VCaP (cell line): ENCODE data around the gene KCND3.

ENCODE experiments used
- H3K27ac ChIP-seq: fragments of 450-650 bp; 2 replicates; pipeline ENCODE4 v1.5.1; 2017
- TF ChIP-seq, protein P1 (sequence below): fragments of 450-650 bp; conservative IDR thresholded peaks from 2 replicates; pipeline ENCODE4 v1.5.1; 2017; ENCODE audit warnings: mild to moderate bottlenecking, moderate library complexity

The KCND3 gene

DNA sequence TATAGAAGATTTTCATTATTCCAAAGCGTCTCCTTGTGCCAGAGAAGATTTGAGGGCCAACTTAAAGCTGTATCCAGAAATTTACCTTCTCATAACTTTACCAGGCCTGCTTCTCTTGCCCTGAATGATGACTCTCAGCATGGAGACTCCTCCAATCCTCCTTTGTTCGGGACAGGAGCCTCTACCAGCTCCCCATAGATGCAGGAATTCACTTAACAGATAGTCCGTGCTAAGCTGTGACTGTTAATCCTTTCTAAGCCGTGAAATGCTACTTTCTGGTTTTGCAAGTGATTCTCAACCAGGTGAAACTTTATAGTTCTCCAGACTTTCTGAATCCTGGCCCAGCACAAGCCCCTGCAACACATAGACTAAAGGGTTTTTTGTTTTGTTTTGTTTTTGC is 31.8 kb upstream of the KCND3 start:
- TF ChIP-seq, protein P1, sequence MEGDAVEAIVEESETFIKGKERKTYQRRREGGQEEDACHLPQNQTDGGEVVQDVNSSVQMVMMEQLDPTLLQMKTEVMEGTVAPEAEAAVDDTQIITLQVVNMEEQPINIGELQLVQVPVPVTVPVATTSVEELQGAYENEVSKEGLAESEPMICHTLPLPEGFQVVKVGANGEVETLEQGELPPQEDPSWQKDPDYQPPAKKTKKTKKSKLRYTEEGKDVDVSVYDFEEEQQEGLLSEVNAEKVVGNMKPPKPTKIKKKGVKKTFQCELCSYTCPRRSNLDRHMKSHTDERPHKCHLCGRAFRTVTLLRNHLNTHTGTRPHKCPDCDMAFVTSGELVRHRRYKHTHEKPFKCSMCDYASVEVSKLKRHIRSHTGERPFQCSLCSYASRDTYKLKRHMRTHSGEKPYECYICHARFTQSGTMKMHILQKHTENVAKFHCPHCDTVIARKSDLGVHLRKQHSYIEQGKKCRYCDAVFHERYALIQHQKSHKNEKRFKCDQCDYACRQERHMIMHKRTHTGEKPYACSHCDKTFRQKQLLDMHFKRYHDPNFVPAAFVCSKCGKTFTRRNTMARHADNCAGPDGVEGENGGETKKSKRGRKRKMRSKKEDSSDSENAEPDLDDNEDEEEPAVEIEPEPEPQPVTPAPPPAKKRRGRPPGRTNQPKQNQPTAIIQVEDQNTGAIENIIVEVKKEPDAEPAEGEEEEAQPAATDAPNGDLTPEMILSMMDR: no peak
- no peak overlapping the region for H3K27ac ChIP-seq

DNA sequence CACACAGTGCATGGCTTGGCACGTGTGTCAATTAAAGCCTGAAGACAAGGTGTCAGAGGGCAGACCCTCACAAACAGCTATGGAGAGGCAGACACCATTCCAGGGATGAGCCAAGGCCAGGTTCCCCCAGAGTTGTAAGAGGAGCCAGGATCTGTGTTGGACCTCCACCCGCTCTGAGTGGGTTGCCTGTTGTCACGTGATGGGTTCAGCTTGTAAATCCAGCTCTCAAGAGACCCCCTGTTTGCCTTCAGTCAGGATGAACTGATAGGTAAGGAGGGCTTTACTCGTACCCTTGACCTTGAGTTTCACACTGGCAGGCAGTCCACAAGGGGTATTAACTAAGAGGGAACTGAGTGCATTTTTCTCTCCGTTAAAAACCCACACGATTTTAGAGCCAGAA is 27.7 kb upstream of the KCND3 start:
- H3K27ac ChIP-seq: no peak overlapping the region
- TF ChIP-seq, protein P1: no peak

DNA sequence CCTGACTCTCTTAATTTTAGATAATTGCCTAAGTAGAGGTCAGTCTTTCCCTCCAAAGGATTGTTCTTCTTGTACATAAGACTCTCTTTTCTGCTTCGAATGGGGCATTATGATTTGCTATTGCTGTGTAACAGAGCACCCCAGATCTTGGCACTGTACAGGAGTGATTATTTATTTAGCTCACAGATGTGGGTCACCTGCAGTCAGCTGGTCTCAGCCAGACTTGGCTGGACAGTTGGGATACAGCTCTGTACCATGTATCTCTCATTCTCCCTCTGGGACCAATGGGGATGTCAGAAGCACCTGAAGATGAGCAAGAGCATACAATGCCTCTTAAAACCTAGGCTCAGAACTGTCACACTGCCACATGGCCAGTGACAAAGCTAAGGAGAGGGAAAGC is 23.4 kb upstream of the KCND3 start:
- no peak overlapping the region for H3K27ac ChIP-seq
- TF ChIP-seq, protein P1: no peak

DNA sequence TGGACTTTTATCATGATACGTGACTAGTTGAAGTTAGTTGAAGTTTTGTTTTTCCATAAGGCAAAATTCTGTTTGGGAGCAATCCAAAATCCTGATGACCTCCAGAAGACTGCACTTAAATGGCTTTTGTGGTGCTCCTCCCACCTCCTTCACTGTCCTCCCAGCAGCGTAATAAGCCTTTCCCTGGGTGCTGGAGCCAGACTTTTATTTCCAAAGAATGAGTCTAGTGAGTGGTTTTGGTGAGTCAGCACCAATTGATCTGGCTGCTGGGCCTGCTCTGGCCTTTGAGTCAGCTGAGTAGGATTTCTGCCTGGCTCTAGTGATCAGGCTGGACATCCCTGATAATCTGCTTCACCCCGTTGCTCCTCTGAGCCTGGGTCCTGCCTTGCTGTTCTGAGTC is 21.7 kb upstream of the KCND3 start:
- TF ChIP-seq, protein P1: no peak
- no peak overlapping the region for H3K27ac ChIP-seq

DNA sequence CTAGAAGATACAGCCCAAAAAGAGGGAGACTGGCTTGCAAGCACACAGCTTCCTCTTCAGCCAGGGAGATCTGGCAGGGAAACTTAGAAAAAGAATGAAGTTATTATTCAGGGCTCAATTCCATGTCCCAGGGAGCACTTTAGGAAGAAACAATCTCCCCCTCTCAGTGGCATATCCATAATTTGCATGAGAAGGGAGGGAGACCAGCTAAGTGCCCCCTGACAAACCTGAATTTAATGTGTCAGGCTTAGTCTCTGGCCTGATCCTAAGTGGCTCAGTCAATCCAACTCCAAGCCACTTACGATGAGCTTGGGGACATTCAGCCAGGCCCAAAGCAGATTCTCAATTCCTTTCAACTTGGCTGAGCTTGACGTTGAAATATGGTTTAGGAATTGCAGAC is 17.7 kb upstream of the KCND3 start:
- H3K27ac ChIP-seq: no peak overlapping the region
- TF ChIP-seq, protein P1: no peak

DNA sequence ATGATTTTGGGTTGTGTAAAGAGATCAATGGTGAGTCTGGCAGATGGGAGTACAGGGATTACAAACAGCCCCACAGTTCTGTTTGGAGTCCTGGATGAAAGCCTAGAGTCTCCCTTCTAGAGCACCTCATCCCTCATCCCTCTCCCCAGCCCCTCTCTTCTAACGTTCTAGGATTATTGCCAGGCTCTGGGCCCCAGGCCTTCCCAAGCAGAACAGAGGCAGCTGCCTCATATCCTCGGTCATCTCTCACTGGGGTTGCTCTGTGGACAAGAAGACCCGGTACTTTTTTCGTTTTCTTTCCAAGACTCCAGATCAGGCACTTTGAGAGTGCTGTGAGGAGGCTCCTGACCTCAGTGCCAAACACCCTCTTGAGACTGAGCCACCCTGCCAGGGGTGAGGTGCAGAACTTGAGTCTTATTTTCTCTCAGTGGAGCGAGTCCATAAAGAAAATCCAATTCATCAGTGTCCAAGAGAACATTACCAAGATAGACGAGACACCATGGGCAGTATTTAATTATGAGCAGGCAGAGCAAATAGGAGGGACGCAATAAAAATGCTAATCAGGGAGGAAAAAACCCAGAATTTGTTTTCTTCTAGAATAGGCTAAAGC is 17.1 kb upstream of the KCND3 start:
- no peak overlapping the region for H3K27ac ChIP-seq
- TF ChIP-seq, protein P1: no peak

DNA sequence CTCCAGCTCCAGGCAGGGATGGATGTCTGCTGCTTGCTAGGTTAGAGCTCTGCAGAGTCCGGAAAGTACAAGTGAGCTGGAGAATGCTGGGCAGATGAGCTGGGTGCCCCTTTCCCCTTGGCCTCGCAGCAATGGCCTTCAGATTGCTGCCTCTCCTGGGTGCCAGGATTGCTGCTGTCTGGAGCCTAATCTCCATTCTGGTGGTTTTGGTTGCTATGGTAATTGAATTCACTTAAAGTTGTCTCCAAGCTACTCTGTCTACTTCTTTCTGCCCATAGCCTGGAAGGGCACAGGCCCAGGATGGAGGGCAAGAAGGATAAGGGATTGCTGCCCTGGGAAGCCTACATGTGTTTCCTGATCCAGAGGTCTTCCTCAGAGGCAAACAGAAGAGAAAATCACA is 14.6 kb upstream of the KCND3 start:
- H3K27ac ChIP-seq: no peak overlapping the region
- TF ChIP-seq, protein P1: no peak
